Measurements from ENCODE around the gene ZNF580. TPM values are rescaled to one million over a fixed set of nuclear protein-coding genes. Genes with fewer than 3 reads are reported as not detected.
A peak's percentile ranks its signal among the peaks of the same experiment; 100 is the strongest.

ZNF580 gene
- total and polyA plus RNA-seq, 9 of the 15 experiments (the other 6 are each of a cell fraction or from before 2014, with no cell fraction given): 2.3 to 47.4 (median 6.0) TPM

DNA sequence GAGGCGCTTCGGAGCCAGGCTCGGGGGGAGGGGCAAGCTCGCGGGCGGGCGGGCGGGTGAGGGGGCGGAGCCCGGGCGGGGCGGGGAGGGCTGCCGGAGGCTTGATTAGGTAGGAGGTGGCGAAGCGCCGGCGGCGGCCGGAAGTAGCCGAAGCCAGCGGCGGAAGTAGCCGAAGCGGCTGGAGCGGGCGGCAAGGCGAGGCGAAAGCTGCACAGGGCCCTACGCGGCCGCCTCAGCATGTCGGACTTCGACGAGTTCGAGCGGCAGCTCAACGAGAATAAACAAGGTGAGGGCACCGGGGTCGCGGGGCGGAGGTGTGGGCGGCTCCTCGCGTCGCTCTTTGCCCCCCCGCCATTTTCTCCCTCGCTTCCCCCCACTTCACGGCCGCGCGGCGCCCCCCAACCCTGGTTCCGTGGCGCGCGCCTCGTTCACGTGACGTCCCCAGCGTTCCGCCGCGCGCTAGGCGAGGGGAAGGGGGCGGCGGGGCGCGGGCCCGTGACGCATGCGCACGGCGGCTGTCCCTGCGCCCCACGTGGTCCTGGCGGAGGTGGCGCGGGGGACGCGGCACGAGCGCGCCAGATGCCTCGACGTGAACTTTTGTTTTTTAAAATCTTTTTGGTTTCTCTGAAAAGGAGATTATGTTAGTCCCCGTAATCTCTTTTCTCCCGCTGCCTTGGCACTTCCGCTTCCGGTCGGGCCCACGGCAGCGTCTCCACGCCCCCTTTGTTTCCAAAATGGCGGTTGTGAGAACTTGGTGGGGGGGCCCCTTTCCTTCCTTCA is 14.3 kb downstream of the ZNF580 start, which contains the start of gene U2AF2 (continued):
- TF ChIP-seq, protein P1, sequence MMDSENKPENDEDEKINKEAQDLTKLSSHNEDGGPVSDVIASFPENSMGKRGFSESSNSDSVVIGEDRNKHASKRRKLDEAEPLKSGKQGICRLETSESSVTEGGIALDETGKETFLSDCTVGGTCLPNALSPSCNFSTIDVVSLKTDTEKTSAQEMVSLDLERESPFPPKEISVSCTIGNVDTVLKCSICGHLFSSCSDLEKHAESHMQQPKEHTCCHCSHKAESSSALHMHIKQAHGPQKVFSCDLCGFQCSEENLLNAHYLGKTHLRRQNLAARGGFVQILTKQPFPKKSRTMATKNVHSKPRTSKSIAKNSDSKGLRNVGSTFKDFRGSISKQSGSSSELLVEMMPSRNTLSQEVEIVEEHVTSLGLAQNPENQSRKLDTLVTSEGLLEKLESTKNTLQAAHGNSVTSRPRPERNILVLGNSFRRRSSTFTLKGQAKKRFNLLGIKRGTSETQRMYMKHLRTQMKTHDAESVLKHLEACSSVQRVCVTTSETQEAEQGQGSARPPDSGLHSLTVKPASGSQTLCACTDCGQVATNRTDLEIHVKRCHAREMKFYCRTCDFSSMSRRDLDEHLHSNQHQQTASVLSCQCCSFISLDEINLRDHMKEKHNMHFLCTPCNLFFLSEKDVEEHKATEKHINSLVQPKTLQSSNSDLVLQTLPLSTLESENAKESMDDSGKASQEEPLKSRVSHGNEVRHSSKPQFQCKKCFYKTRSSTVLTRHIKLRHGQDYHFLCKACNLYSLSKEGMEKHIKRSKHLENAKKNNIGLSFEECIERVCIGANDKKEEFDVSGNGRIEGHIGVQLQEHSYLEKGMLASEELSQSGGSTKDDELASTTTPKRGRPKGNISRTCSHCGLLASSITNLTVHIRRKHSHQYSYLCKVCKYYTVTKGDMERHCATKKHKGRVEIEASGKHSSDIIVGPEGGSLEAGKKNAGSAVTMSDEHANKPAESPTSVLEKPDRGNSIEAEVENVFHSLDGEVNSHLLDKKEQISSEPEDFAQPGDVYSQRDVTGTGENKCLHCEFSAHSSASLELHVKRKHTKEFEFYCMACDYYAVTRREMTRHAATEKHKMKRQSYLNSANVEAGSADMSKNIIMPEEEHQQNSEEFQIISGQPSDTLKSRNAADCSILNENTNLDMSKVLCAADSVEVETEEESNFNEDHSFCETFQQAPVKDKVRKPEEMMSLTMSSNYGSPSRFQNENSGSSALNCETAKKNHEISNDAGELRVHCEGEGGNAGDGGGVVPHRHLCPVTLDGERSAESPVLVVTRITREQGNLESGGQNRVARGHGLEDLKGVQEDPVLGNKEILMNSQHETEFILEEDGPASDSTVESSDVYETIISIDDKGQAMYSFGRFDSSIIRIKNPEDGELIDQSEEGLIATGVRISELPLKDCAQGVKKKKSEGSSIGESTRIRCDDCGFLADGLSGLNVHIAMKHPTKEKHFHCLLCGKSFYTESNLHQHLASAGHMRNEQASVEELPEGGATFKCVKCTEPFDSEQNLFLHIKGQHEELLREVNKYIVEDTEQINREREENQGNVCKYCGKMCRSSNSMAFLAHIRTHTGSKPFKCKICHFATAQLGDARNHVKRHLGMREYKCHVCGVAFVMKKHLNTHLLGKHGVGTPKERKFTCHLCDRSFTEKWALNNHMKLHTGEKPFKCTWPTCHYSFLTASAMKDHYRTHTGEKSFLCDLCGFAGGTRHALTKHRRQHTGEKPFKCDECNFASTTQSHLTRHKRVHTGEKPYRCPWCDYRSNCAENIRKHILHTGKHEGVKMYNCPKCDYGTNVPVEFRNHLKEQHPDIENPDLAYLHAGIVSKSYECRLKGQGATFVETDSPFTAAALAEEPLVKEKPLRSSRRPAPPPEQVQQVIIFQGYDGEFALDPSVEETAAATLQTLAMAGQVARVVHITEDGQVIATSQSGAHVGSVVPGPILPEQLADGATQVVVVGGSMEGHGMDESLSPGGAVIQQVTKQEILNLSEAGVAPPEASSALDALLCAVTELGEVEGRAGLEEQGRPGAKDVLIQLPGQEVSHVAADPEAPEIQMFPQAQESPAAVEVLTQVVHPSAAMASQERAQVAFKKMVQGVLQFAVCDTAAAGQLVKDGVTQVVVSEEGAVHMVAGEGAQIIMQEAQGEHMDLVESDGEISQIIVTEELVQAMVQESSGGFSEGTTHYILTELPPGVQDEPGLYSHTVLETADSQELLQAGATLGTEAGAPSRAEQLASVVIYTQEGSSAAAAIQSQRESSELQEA (IDR thresholded peaks at IDR 0.05; ENCODE audit: low read depth): no peak
- TF ChIP-seq, protein P2, sequence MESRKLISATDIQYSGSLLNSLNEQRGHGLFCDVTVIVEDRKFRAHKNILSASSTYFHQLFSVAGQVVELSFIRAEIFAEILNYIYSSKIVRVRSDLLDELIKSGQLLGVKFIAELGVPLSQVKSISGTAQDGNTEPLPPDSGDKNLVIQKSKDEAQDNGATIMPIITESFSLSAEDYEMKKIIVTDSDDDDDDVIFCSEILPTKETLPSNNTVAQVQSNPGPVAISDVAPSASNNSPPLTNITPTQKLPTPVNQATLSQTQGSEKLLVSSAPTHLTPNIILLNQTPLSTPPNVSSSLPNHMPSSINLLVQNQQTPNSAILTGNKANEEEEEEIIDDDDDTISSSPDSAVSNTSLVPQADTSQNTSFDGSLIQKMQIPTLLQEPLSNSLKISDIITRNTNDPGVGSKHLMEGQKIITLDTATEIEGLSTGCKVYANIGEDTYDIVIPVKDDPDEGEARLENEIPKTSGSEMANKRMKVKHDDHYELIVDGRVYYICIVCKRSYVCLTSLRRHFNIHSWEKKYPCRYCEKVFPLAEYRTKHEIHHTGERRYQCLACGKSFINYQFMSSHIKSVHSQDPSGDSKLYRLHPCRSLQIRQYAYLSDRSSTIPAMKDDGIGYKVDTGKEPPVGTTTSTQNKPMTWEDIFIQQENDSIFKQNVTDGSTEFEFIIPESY (CRISPR knock-in tag; IDR thresholded peaks at IDR 0.05): no peak; the same call in 1 of the 2 replicates
- TF ChIP-seq ZKSCAN8 (CRISPR knock-in tag; IDR thresholded peaks at IDR 0.05): no peak
- peak; percentile 69 to 96 (median 92) for TF ChIP-seq YY1 (IDR thresholded peaks at IDR 0.05; ENCODE audit: borderline replicate concordance in 1 of 3, control insufficient read depth in 1 of 3, extremely low read depth in 1 of 3, insufficient read depth in 3 of 3, insufficient read length in 1 of 3, insufficient replicate concordance in 2 of 3, low read depth in 1 of 3, low read length in 2 of 3)
- peak; percentile 88 for TF ChIP-seq SPI1 (IDR thresholded peaks at IDR 0.05; ENCODE audit: borderline replicate concordance, low read depth, low read length)
- TF ChIP-seq, protein P3, sequence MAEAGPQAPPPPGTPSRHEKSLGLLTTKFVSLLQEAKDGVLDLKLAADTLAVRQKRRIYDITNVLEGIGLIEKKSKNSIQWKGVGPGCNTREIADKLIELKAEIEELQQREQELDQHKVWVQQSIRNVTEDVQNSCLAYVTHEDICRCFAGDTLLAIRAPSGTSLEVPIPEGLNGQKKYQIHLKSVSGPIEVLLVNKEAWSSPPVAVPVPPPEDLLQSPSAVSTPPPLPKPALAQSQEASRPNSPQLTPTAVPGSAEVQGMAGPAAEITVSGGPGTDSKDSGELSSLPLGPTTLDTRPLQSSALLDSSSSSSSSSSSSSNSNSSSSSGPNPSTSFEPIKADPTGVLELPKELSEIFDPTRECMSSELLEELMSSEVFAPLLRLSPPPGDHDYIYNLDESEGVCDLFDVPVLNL (CRISPR knock-in tag; IDR thresholded peaks at IDR 0.05; ENCODE audit: low read depth): peak; percentile 70; the same call in 1 of the 2 replicates
- no peak for TF ChIP-seq KLF16 (IDR thresholded peaks at IDR 0.05)
- TF ChIP-seq CBFB (CRISPR knock-in tag; IDR thresholded peaks at IDR 0.05): no peak
- no peak for TF ChIP-seq ESRRA (IDR thresholded peaks at IDR 0.05; ENCODE audit: borderline replicate concordance, low read depth)
- no peak for TF ChIP-seq CBX8 (IDR thresholded peaks at IDR 0.05; ENCODE audit: borderline replicate concordance, extremely low read depth, low read depth, low read length, poor library complexity, severe bottlenecking)
- TF ChIP-seq ZNF445 (CRISPR knock-in tag; IDR thresholded peaks at IDR 0.05; ENCODE audit: low read depth): no peak
- TF ChIP-seq PHB2 (IDR thresholded peaks at IDR 0.05; ENCODE audit: low read depth): no peak
- TF ChIP-seq NFYB (IDR thresholded peaks at IDR 0.05; ENCODE audit: extremely low read depth, insufficient read length): no peak
- TF ChIP-seq EP300 (IDR thresholded peaks at IDR 0.05; ENCODE audit: low read length): no peak
